Activated naive CD4-positive, alpha-beta T cell treated with anti-CD3 and anti-CD28 coated beads for 36 hours (primary cell): ENCODE results near the gene JARID2. TPM values are rescaled to one million over a fixed set of nuclear protein-coding genes. Genes with fewer than 3 reads are reported as not detected.
"Not testable (repeated sequence)": the region's sequence is repeated elsewhere in the genome, so short reads cannot be mapped to it uniquely, and the experiment has no call there.

ENCODE experiments used
- CTCF ChIA-PET: fragments of 350-600 bp; sonication (Branson Sonifier 250); formaldehyde crosslinking; loops from one replicate; lab custom pipeline; 2021; ENCODE audit warnings: antibody characterized with exemption; lab: Charles Lee
- DNase-seq: peaks from one replicate; pipeline ENCODE4 v3.0.0-alpha.2; 2020
- H3K27ac Mint-ChIP-seq: one replicate; pipeline ENCODE4 v1.8.0; 2021; ENCODE audit warnings: mild to moderate bottlenecking, mixed read lengths
- H3K27me3 Mint-ChIP-seq: one replicate; pipeline ENCODE4 v1.8.0; 2021; ENCODE audit warnings: low read depth, mixed read lengths
- H3K36me3 Mint-ChIP-seq: one replicate; pipeline ENCODE4 v1.8.0; 2021; ENCODE audit warnings: low read depth, mixed read lengths
- H3K4me1 Mint-ChIP-seq: one replicate; pipeline ENCODE4 v1.8.0; 2021; ENCODE audit warnings: low read depth, mixed read lengths
- H3K4me3 Mint-ChIP-seq: one replicate; pipeline ENCODE4 v1.8.0; 2021; ENCODE audit warnings: mild to moderate bottlenecking, moderate library complexity, mixed read lengths
- H3K9me3 Mint-ChIP-seq: one replicate; pipeline ENCODE4 v1.8.0; 2021; ENCODE audit warnings: mixed read lengths
- intact Hi-C: fragments of 100-400 bp; cut with micrococcal nuclease; formaldehyde crosslinking; loops from one replicate; pipeline ENCODE4 v1.15.1; 2023
- total RNA-seq, 2 experiments: library from RNA; stranded (reverse); gene quantifications; one replicate each; pipeline ENCODE4 v1.2.3, GENCODE V29; 2021

JARID2 gene
- total RNA-seq, 2 experiments from 2014 or later: 26.6 to 27.7 TPM

DNA sequence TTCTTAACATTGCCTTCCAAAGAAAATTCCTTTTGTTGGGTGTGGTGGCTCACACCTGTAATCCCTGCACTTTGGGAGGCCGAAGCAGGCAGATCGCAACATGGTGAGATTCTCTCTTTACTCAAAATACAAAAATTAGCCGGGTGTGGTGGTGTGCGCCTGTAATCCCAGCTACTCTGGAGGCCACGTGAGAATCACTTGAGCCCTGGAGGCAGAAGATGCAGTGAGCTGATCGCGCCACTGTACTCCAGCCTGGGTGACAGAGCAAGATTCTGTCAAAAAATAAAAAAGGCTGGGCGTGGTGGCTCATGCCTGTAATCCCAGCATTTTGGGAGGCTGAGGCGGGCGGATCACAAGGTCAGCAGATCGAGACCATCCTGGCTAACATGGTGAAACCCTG lies 77.7 kb downstream of the JARID2 start:
- H3K4me3 Mint-ChIP-seq, H3K9me3 Mint-ChIP-seq, H3K27me3 Mint-ChIP-seq, DNase-seq, CTCF ChIA-PET: not testable (repeated sequence)
- Mint-ChIP-seq H3K27ac (peak overlapping the region; percentile 87), H3K36me3 (peaks cover 17% of the 10 kb centered on the region), H3K4me1 (peaks cover 89% of the 10 kb centered on the region)
- intact Hi-C loops: loop anchor here (10.0 kb wide), 2 partner anchors 301 to 811 kb away; no protein-coding TSS in a partner anchor

DNA sequence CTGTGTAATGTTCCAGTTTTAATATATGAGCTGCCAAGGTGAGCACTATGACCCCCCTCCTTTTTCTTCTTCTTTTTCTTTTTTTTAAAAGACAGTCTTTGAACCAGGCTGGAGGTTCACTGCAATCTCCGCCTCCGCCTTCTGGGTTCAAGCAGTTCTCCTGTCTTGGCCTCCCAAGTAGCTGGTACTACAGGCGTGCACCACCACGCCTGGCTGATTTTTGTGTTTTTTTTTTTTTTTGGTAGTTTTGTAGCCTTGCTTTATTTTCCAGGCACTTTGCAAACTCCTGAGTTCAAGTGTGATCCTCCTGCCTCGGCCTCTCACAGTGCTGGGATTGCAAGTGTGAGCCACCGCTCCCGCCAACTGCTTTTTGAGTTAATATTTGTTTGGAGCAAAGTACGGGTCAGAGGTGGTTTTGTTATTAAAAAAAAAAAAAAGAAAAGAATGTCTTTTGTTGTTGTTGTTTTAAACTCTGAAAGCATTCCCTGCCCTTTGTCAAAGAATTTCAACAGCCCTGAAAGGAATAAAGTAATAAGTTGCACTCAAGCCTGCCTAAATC lies 78.6 kb downstream of the JARID2 start:
- Mint-ChIP-seq H3K36me3 (peaks cover 16% of the 10 kb centered on the region), H3K27me3 (no peaks in the 10 kb centered on the region), H3K4me1 (peaks cover 89% of the 10 kb centered on the region), H3K27ac (peak overlapping the region; percentile 41), H3K9me3 (no peaks in the 10 kb centered on the region), H3K4me3 (no peak overlapping the region)
- CTCF ChIA-PET: interaction anchor here (0.6 to 0.7 kb wide), 3 partner anchors 19 to 854 kb away, joined by 3 to 7 read pairs (median 4); no protein-coding TSS in a partner anchor
- no peak for DNase-seq
- intact Hi-C loops: loop anchor here (10.0 kb wide), 2 partner anchors 300 to 810 kb away; no protein-coding TSS in a partner anchor

DNA sequence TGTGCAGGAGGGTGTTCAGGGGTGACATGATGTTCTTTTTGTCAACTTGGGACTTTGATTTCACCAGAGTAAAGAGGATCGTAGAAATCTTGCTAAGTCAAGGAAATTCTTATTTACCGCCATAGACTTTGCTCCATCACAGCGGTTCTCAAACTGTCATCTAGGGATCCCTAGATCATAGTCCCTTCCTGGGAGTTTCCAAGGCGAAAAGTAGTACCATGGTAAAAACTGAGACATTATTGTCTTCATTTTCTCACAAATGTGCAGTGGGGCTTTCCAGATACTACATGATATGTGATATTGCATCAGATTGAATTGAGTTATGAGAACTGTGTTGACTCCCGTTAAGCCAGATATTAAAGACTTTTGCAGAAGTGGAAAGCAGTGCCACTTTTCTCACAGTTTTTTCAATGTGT lies 79.7 kb downstream of the JARID2 start:
- no peaks in the 10 kb centered on the region for H3K27me3 Mint-ChIP-seq
- H3K9me3 Mint-ChIP-seq: no peaks in the 10 kb centered on the region
- CTCF ChIA-PET: interaction anchor here (0.9 to 1.0 kb wide), 2 partner anchors 7 to 25 kb away, joined by 4 to 5 read pairs; no protein-coding TSS in a partner anchor
- no peak overlapping the region for H3K4me3 Mint-ChIP-seq
- intact Hi-C loops: loop anchor here (1.0 to 10.0 kb wide), 6 partner anchors 8 to 809 kb away; no protein-coding TSS in a partner anchor
- peaks cover 15% of the 10 kb centered on the region for H3K36me3 Mint-ChIP-seq
- peaks cover 90% of the 10 kb centered on the region for H3K4me1 Mint-ChIP-seq
- H3K27ac Mint-ChIP-seq: peak overlapping the region; percentile 86
- peak; percentile 40 for DNase-seq

DNA sequence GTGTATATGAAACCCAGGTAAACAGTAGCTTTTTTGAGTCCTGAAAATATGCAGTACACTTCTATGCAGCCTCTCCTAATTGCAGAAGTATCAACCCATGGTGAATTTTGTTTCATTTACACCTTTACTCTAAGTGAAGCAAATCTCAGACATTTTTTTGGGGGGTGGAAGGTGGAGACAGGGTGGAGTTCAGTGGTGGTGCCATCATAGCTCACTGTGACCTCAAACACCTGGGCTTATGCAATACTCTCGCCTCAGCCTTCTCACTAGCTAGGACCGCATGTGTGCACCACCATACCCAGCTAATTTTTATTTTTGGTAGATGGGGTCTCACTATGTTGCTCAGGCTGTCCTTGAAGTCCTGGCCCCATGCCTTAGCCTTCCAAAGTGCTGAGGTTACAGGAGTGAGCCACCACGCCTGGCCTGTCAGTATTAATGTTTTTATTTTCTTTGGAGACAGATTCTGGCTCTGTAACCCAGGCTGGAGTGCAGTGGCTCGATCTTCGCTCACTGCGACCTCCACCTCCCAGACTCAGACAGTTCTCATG lies 80.3 kb downstream of the JARID2 start:
- DNase-seq: no peak
- peaks cover 90% of the 10 kb centered on the region for H3K4me1 Mint-ChIP-seq
- no peaks in the 10 kb centered on the region for H3K27me3 Mint-ChIP-seq
- peaks cover 15% of the 10 kb centered on the region for H3K36me3 Mint-ChIP-seq
- intact Hi-C loops: loop anchor here (2.0 to 10.0 kb wide), 5 partner anchors 25 to 809 kb away; no protein-coding TSS in a partner anchor
- peak overlapping the region; percentile 85 for H3K27ac Mint-ChIP-seq
- CTCF ChIA-PET: interaction anchor here (0.9 to 1.6 kb wide), 5 partner anchors 8 to 119 kb away, joined by 4 to 6 read pairs (median 5); no protein-coding TSS in a partner anchor
- H3K4me3 Mint-ChIP-seq: no peak overlapping the region
- no peaks in the 10 kb centered on the region for H3K9me3 Mint-ChIP-seq

DNA sequence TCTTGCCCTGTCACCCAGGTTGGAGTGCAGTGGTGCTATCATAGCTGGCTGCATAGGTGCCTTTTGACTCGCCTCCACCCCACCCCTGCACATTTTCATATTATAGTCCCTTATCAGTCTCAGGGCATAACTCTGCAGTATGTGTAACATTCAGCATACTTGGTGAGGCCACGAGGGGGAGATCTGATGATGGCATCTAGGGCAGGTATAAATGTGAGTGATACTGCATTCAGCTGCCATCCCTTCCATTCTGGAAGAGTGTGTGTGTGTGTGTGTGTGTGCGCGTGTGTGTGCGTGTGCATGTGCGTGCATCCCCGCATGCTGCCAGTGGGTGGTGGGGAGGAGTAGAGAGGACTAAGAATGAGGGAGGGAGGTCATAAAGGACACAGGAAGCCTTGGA lies 81.4 kb downstream of the JARID2 start:
- H3K27ac Mint-ChIP-seq: peak overlapping the region; percentile 85
- H3K4me3 Mint-ChIP-seq: no peak overlapping the region
- CTCF ChIA-PET: interaction anchor here (0.9 to 1.6 kb wide), 4 partner anchors 61 to 117 kb away, joined by 4 to 6 read pairs (median 4); no protein-coding TSS in a partner anchor
- H3K27me3 Mint-ChIP-seq: no peaks in the 10 kb centered on the region
- intact Hi-C loops: loop anchor here (1.0 to 10.0 kb wide), 9 partner anchors 26 to 808 kb away; no protein-coding TSS in a partner anchor
- DNase-seq: peak; percentile 79
- peaks cover 88% of the 10 kb centered on the region for H3K4me1 Mint-ChIP-seq
- peaks cover 15% of the 10 kb centered on the region for H3K36me3 Mint-ChIP-seq
- H3K9me3 Mint-ChIP-seq: no peaks in the 10 kb centered on the region

DNA sequence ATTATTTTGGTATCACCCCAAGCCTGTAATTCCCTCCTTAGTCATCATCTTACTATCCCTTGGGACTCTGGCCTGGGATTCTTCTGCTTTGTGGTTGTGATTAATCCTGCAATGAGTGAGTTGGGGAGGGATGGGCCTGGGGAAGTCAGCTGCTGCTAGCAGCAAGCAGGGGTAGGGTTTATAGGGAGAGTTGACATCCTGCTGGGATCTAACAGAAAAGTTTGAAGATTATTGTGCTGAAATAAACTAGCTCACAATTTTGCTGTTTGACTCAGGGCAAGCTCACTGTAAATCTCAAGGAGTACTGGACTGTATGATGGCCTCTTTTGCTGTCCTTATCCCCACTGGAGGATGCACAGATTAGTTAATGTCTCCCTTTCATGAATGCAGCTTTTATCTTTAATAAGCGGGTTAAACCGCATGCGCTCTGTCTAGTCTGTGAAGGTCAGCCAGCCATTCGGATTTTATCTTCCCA lies 83.4 kb downstream of the JARID2 start:
- no peaks in the 10 kb centered on the region for H3K9me3 Mint-ChIP-seq
- no peaks in the 10 kb centered on the region for H3K27me3 Mint-ChIP-seq
- no peak overlapping the region for H3K27ac Mint-ChIP-seq
- H3K4me1 Mint-ChIP-seq: peaks cover 86% of the 10 kb centered on the region
- H3K4me3 Mint-ChIP-seq: no peak overlapping the region
- H3K36me3 Mint-ChIP-seq: peaks cover 11% of the 10 kb centered on the region
- CTCF ChIA-PET: interaction anchor here (0.6 to 1.0 kb wide), 2 partner anchors 75 to 113 kb away, joined by 3 to 5 read pairs; no protein-coding TSS in a partner anchor
- no peak for DNase-seq
- intact Hi-C loops: loop anchor here (5.0 to 10.0 kb wide), 3 partner anchors 33 to 806 kb away; no protein-coding TSS in a partner anchor

DNA sequence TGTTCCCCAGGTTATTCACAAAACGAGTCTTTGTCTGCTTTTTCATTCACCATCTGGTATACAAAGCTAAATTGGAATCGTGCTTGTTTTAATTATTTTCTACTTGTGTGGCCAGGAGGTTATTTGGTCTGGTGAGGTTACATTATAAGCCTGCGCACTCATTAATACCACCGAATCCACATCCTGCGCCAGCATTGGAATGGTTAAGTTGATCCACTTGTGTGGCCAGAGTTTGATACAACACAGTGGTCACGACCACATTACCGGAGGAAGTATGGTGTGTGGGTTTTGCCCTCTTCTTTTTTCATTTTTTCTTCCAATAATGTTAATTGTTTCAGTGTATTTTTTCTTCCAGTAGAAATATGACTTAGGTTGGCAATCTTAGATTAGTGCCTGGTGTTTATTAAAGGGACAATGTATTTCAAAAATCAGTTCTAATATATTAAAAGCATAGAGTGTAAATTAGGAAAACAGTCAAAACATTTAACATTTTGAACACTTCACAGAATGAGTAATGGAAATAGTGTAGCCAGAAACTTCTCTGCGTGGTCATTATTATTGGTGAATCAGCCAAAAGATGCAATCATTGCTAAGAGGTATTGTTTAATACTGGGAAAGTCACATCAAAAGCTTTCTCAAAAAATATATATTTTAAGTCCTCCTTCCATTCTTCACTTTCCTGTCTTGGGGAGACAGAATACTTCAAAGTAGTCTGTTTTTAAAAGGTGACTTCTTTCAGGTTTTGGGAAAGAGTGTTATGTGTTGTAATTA lies 84.5 kb downstream of the JARID2 start:
- DNase-seq: no peak
- no peaks in the 10 kb centered on the region for H3K9me3 Mint-ChIP-seq
- H3K4me3 Mint-ChIP-seq: no peak overlapping the region
- intact Hi-C loops: no loop called here
- H3K27ac Mint-ChIP-seq: peak overlapping the region; percentile 72
- CTCF ChIA-PET: no interaction called here
- peaks cover 89% of the 10 kb centered on the region for H3K4me1 Mint-ChIP-seq
- no peaks in the 10 kb centered on the region for H3K27me3 Mint-ChIP-seq
- peaks cover 4% of the 10 kb centered on the region for H3K36me3 Mint-ChIP-seq

DNA sequence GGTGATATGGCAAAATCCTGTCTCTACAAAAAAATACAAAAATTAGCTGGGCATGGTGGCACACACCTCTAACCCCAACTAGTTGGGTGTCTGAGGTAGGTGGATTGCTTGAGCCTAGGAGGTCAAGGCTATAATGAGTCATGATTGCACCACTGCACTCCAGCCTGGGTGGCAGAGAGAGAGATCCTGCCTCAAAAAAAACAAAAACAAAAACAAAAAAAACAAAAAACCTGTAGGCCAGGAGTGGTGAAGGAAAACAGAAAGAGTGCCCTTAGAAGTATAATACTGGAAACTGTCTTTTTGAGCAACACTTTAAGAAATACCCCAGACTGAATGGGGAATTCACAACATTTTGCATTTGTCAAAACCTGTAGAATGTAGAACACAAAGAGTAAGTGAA lies 85.3 kb downstream of the JARID2 start:
- peaks cover 1% of the 10 kb centered on the region for H3K36me3 Mint-ChIP-seq

DNA sequence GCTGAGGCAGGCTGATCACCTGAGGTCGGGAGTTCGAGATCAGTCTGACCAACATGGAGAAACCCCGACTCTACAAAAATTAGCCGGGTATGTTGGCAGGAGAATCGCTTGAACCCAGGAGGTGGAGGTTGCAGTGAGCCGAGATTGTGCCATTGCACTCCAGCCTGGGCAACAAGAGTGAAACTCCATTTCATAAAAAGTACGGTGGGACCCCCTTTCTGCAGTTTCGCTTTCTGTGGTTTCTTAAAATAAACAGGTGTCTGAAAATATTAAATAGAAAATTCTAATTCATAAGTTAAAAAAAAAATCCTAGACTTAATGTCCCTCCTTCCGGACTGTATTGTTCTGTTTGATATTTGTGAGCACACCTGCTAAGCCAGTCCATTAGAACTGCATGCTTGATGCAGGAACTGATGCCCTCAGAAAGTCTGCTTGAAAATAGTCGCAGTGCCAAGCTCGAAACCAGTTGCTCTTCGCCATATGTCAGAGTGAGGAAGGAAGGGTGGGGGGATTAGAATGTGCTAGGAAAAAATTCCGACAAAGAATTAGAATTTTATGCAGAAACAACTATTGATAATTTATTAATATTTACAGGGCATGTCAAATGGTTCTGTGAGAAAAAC lies 85.9 kb downstream of the JARID2 start:
- Mint-ChIP-seq H3K27me3 (no peaks in the 10 kb centered on the region), H3K27ac (no peak overlapping the region), H3K4me3 (no peak overlapping the region), H3K4me1 (peaks cover 89% of the 10 kb centered on the region), H3K36me3 (peaks cover 1% of the 10 kb centered on the region), H3K9me3 (no peaks in the 10 kb centered on the region)
- intact Hi-C loops: no loop called here
- DNase-seq: no peak
- CTCF ChIA-PET: interaction anchor here (1.9 kb wide), 1 partner anchor 69 kb away, joined by 7 read pairs; no protein-coding TSS in a partner anchor

More for the DNA sequence above, 85.3 kb downstream of the JARID2 start:
- H3K27ac Mint-ChIP-seq: peak overlapping the region; percentile 63
- no peaks in the 10 kb centered on the region for H3K9me3 Mint-ChIP-seq
- CTCF ChIA-PET: interaction anchor here (1.9 kb wide), 1 partner anchor 70 kb away, joined by 7 read pairs; no protein-coding TSS in a partner anchor
- H3K4me1 Mint-ChIP-seq: peaks cover 89% of the 10 kb centered on the region
- intact Hi-C loops: no loop called here
- H3K4me3 Mint-ChIP-seq: no peak overlapping the region
- DNase-seq: no peak
- no peaks in the 10 kb centered on the region for H3K27me3 Mint-ChIP-seq

DNA sequence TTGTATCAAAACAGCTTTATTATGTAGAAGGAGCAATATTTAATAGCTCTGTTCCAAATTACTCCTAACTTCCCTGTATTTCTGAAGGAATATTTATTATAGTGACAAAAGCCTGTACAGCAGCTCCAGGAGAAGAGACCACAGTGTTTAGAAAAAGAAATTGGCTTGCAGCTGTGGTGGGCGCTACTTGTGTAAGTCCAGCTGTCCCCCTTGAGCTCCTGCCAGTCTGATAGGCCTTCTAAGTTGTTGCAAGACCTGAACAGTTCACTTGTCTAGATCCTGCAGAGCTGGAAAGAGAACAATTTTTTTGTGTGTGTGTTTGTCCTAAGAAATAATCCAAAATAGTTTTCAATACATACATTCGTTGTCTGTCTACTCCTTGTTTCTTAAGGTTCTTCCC lies 86.6 kb downstream of the JARID2 start:
- no peaks in the 10 kb centered on the region for H3K27me3 Mint-ChIP-seq
- H3K4me1 Mint-ChIP-seq: peaks cover 89% of the 10 kb centered on the region
- no peak overlapping the region for H3K4me3 Mint-ChIP-seq
- intact Hi-C loops: no loop called here
- CTCF ChIA-PET: interaction anchor here (0.5 to 1.9 kb wide), 2 partner anchors 68 to 241 kb away, joined by 3 to 7 read pairs; no protein-coding TSS in a partner anchor
- no peaks in the 10 kb centered on the region for H3K9me3 Mint-ChIP-seq
- H3K27ac Mint-ChIP-seq: no peak overlapping the region
- no peak for DNase-seq
- peaks cover 1% of the 10 kb centered on the region for H3K36me3 Mint-ChIP-seq

DNA sequence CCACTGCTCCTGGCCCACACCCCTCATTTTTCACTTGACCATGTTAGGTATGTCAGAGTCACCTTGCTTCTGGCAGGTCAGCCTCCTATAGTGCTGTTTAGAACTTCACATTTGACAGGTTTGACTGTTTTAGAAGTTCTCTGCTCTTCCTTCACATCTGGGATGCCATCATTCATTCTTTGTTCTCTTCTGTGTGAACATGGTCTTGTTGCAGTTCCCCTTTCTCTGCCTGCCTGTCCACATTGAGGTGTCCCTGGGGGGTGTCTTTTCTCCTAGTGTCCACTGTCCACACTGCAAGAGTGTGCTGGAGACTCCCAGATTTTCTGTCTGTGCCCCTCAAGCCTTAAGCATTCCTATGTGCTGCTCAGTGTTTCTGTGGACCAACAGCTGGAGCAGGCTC lies 89.5 kb downstream of the JARID2 start:
- DNase-seq: no peak
- Mint-ChIP-seq H3K9me3 (no peaks in the 10 kb centered on the region), H3K4me1 (peaks cover 80% of the 10 kb centered on the region), H3K4me3 (no peak overlapping the region), H3K36me3 (peaks cover 1% of the 10 kb centered on the region), H3K27ac (no peak overlapping the region), H3K27me3 (no peaks in the 10 kb centered on the region)
- CTCF ChIA-PET: no interaction called here
- intact Hi-C loops: no loop called here
